ENCODE results near the gene LDAH.

Gene LDAH

GRCh38 chr2:20745924-20746555 is 76.9 kb downstream of the LDAH start:
- Histone ChIP-seq H3K27ac (ENCODE audit: poor library complexity, severe bottlenecking) (no peak overlapping the region), H3K9me3 (ENCODE audit: severe bottlenecking) (no peaks in the 10 kb centered on the region), H3K27me3 (ENCODE audit: insufficient read depth, poor library complexity, severe bottlenecking) (no peaks in the 10 kb centered on the region), H3K36me3 (ENCODE audit: low read depth) (no peaks in the 10 kb centered on the region; the same call in 1 of the 2 replicates), H3K4me3 (ENCODE audit: severe bottlenecking) (no peak overlapping the region), H3K4me1 (ENCODE audit: insufficient read depth, poor library complexity, severe bottlenecking) (no peaks in the 10 kb centered on the region)
- TF ChIP-seq CTCF (IDR thresholded peaks at IDR 0.05; ENCODE audit: poor library complexity, severe bottlenecking) = no peak
- ATAC-seq (ENCODE audit: low read depth) = no peak
- DNase-seq (ENCODE audit: low spot score) = no peak

- H3K27me3 ChIP-seq (ENCODE audit: insufficient read depth, poor library complexity, severe bottlenecking) = no peaks in the 10 kb centered on the region
- no peak for ATAC-seq (ENCODE audit: low read depth)
- H3K4me1 ChIP-seq (ENCODE audit: insufficient read depth, poor library complexity, severe bottlenecking) = no peaks in the 10 kb centered on the region
- H3K4me3 ChIP-seq (ENCODE audit: severe bottlenecking) = no peak overlapping the region
- no peaks in the 10 kb centered on the region; the same call in 1 of the 2 replicates for H3K36me3 ChIP-seq (ENCODE audit: low read depth)
- DNase-seq (ENCODE audit: low spot score) = no peak
- H3K9me3 ChIP-seq (ENCODE audit: severe bottlenecking) = no peaks in the 10 kb centered on the region
- no peak for TF ChIP-seq CTCF (IDR thresholded peaks at IDR 0.05; ENCODE audit: poor library complexity, severe bottlenecking)
- no peak overlapping the region for H3K27ac ChIP-seq (ENCODE audit: poor library complexity, severe bottlenecking)
Observed at GRCh38 chr2:20744366-20745335, 78.2 kb downstream of the LDAH start.

- no peak for DNase-seq (ENCODE audit: low spot score)
- H3K27ac ChIP-seq (ENCODE audit: poor library complexity, severe bottlenecking) = no peak overlapping the region
- H3K4me1 ChIP-seq (ENCODE audit: insufficient read depth, poor library complexity, severe bottlenecking) = no peaks in the 10 kb centered on the region
- H3K4me3 ChIP-seq (ENCODE audit: severe bottlenecking) = no peak overlapping the region
- no peak for TF ChIP-seq CTCF (IDR thresholded peaks at IDR 0.05; ENCODE audit: poor library complexity, severe bottlenecking)
- no peaks in the 10 kb centered on the region for H3K27me3 ChIP-seq (ENCODE audit: insufficient read depth, poor library complexity, severe bottlenecking)
- H3K36me3 ChIP-seq (ENCODE audit: low read depth) = peaks cover 5% of the 10 kb centered on the region; the same call in 1 of the 2 replicates
- no peak for ATAC-seq (ENCODE audit: low read depth)
- no peaks in the 10 kb centered on the region for H3K9me3 ChIP-seq (ENCODE audit: severe bottlenecking)
Observed at GRCh38 chr2:20738772-20739171, 84.1 kb downstream of the LDAH start.

GRCh38 chr2:20737505-20737904 is 85.4 kb downstream of the LDAH start:
- TF ChIP-seq CTCF (IDR thresholded peaks at IDR 0.05; ENCODE audit: poor library complexity, severe bottlenecking) = no peak
- peaks cover 5% of the 10 kb centered on the region; the same call in 1 of the 2 replicates for H3K36me3 ChIP-seq (ENCODE audit: low read depth)
- no peaks in the 10 kb centered on the region for H3K9me3 ChIP-seq (ENCODE audit: severe bottlenecking)
- no peak for ATAC-seq (ENCODE audit: low read depth)
- no peak overlapping the region for H3K4me3 ChIP-seq (ENCODE audit: severe bottlenecking)
- no peaks in the 10 kb centered on the region for H3K27me3 ChIP-seq (ENCODE audit: insufficient read depth, poor library complexity, severe bottlenecking)
- no peak for DNase-seq (ENCODE audit: low spot score)
- no peak overlapping the region for H3K27ac ChIP-seq (ENCODE audit: poor library complexity, severe bottlenecking)
- no peaks in the 10 kb centered on the region for H3K4me1 ChIP-seq (ENCODE audit: insufficient read depth, poor library complexity, severe bottlenecking)

Data from RWPE2 (cell line).